ENCODE measurements around the gene RIMKLA.

DNA sequence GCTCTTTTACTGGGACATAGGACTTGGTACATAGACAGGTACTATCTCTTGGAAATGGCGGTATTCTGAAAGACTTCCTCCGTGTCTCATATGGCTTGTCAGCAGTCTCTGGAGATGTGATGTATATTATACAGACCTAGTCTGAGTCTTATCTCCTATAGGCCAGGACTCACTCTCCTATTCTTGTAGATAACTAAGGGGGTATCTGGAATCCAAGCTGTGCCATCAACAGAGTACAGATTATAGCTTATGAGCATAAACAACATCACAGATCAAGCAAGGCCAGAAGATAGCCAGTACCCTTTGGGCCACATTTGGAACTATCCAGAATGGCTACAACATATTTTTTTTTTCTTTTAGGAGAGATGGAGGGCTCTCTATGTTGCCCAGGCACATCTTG lies 16.1 kb upstream of the RIMKLA start:
- TF ChIP-seq, protein P1, sequence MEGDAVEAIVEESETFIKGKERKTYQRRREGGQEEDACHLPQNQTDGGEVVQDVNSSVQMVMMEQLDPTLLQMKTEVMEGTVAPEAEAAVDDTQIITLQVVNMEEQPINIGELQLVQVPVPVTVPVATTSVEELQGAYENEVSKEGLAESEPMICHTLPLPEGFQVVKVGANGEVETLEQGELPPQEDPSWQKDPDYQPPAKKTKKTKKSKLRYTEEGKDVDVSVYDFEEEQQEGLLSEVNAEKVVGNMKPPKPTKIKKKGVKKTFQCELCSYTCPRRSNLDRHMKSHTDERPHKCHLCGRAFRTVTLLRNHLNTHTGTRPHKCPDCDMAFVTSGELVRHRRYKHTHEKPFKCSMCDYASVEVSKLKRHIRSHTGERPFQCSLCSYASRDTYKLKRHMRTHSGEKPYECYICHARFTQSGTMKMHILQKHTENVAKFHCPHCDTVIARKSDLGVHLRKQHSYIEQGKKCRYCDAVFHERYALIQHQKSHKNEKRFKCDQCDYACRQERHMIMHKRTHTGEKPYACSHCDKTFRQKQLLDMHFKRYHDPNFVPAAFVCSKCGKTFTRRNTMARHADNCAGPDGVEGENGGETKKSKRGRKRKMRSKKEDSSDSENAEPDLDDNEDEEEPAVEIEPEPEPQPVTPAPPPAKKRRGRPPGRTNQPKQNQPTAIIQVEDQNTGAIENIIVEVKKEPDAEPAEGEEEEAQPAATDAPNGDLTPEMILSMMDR (IDR thresholded peaks at IDR 0.05), result no peak
- TF ChIP-seq POLR2A (IDR thresholded peaks at IDR 0.05), result no peak

All from Peyer's patch (tissue), 4 donors.